Kidney (tissue), 14 donors: ENCODE measurements around the gene LLGL2. TPM values are rescaled to one million over a fixed set of nuclear protein-coding genes. Genes with fewer than 3 reads are reported as not detected.
A peak's percentile ranks its signal among the peaks of the same experiment; 100 is the strongest.

Source experiments
- DNase-seq, 5 donors: peaks; one replicate each; pipeline ENCODE4 v3.0.0-alpha.2; 2013 to 2020
- FAIRE-seq: peaks from 2 replicates; lab custom pipeline; 2012; peaks lifted over from hg19 to GRCh38; lab: Jason Lieb, UNC
- H3K27ac ChIP-seq, 2 donors: one replicate each; pipeline ENCODE4 v1.7.0; 2013; ENCODE audit warnings: low read depth in 2 of 2, low read length in 2 of 2, inconsistent platforms in 1 of 2
- H3K27me3 ChIP-seq: one replicate; pipeline ENCODE4 v1.7.1; 2013; ENCODE audit warnings: low read length, inconsistent platforms; ENCODE audit not compliant: control insufficient read depth, insufficient read depth
- H3K36me3 ChIP-seq, 3 donors: one replicate each; pipeline versions ENCODE4 v1.7.0 to v1.7.1; 2013; ENCODE audit warnings: low read length in 3 of 3, control low read depth in 1 of 3, inconsistent platforms in 1 of 3; ENCODE audit not compliant: insufficient read depth in 3 of 3, control insufficient read depth in 2 of 3
- H3K4me1 ChIP-seq, 3 donors: one replicate each; pipeline versions ENCODE4 v1.7.0 to v1.7.1; 2013; ENCODE audit warnings: low read length in 3 of 3, inconsistent platforms in 1 of 3, low read depth in 1 of 3; ENCODE audit not compliant: control insufficient read depth in 2 of 3, insufficient read depth in 2 of 3
- H3K4me3 ChIP-seq, 3 donors: one replicate each; pipeline versions ENCODE4 v1.7.0 to v1.8.1; 2013; ENCODE audit warnings: low read length in 3 of 3, control low read depth in 1 of 3, inconsistent platforms in 1 of 3
- H3K9ac ChIP-seq, 3 donors: one replicate each; pipeline versions ENCODE4 v1.7.0 to v1.7.1; 2013; ENCODE audit warnings: low read length in 3 of 3, control low read depth in 1 of 3, inconsistent platforms in 1 of 3
- H3K9me3 ChIP-seq, 3 donors: one replicate each; pipeline versions ENCODE4 v1.7.0 to v1.7.1; 2013; ENCODE audit warnings: low read length in 3 of 3, control low read depth in 1 of 3, inconsistent platforms in 1 of 3; ENCODE audit not compliant: control insufficient read depth in 2 of 3, insufficient read depth in 1 of 3
- intact Hi-C: fragments of 100-400 bp; cut with DNase I; formaldehyde crosslinking; loops from one replicate; pipeline ENCODE4 v1.11.1; 2022
- polyA plus RNA-seq: library from polyadenylated mRNA; stranded (reverse); fragments of 350-450 nt; fragmentation: Illumina TruSeq; extraction: RNeasy Lipid Tissue Mini Kit (QIAGEN cat#74804); gene quantifications from one replicate; pipeline ENCODE4 v1.2.3, GENCODE V29; 2014; ENCODE audit warnings: low read depth, low replicate concordance; ENCODE audit not compliant: insufficient read depth
- total RNA-seq: library from RNA; stranded (reverse); fragmentation: NEBNext Ultra II Directional; extraction: Animal tissue kit (Norgen Biotek cat#: 25700); gene quantifications from one replicate; pipeline ENCODE4 v1.2.1, GENCODE V29; 2021
- TF ChIP-seq, protein P1 (sequence below): IDR thresholded peaks from 3 replicates; pipeline ENCODE4 v1.5.1; 2012; ENCODE audit warnings: mild to moderate bottlenecking, moderate library complexity, borderline replicate concordance; ENCODE audit not compliant: insufficient read depth; ENCODE audit errors: extremely low read depth
- donor health status: control.
- donor health status: control.
- donor health status: control.
- donor health status: control.
- donor health status: control.
- donor health status: DM: yes; HTN: yes; CAD: no.
- donor health status: Normal renal cell carcinoma (clear cell type).

The LLGL2 gene
- total and polyA plus RNA-seq, 2 donors from 2014 or later, result 181 to 262 TPM

DNA sequence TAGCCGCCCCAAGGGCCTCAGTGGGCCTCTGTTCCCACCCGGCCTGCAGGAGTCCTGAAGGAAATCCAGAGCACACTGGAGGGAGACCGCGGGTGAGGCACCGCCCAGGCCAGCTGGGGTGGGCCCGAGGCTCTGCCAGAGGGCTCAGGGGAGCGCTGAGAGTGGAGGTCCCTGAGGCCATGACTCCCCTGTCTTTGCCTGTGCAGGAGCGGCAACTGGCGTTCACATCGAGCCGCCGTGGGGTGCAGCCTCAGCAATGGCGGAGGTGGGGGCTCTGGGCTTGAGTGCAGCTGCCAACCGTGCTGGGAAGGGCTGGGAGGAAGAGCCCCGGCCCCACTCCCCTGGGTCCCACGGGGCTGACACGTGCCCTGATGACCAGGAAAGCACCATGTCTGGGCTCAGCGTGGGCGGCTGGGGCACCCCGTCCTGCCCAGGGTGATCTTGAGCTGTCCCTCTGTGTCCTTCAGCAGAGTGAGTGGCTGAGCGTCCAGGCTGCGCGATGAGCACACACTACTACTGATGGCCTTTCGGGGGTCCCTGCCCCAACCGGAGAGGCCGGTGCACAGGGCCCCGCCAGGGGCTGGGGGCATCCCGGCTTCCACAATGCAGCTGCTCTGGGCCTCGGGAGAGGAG, 49.0 kb downstream of the LLGL2 start:
- FAIRE-seq, result no peak
- TF ChIP-seq, protein P1, sequence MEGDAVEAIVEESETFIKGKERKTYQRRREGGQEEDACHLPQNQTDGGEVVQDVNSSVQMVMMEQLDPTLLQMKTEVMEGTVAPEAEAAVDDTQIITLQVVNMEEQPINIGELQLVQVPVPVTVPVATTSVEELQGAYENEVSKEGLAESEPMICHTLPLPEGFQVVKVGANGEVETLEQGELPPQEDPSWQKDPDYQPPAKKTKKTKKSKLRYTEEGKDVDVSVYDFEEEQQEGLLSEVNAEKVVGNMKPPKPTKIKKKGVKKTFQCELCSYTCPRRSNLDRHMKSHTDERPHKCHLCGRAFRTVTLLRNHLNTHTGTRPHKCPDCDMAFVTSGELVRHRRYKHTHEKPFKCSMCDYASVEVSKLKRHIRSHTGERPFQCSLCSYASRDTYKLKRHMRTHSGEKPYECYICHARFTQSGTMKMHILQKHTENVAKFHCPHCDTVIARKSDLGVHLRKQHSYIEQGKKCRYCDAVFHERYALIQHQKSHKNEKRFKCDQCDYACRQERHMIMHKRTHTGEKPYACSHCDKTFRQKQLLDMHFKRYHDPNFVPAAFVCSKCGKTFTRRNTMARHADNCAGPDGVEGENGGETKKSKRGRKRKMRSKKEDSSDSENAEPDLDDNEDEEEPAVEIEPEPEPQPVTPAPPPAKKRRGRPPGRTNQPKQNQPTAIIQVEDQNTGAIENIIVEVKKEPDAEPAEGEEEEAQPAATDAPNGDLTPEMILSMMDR, result no peak

DNA sequence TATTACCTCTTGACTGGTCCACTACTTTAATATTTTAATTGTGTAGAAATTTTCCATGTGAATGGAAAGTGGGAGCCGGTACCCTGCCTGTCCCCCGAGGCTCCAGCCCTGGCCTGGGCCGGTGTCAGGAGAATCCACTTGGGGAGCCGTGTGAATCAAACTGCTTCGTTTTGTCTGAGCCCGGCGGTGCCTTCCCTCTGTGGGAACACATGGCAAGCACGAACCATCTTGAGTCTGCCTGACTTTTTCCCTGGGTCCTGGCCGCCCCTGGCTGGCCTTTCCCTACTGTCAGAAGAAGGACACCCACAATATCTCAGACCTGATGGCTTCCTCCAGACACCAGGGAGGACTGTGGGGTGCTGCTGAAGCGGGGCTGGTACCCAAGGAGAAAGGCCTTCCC, 49.7 kb downstream of the LLGL2 start:
- H3K36me3 ChIP-seq, result peaks cover 0 to 7% (median 6%) of the 10 kb centered on the region in 3 donors
- no peak overlapping the region for H3K9ac ChIP-seq
- H3K4me1 ChIP-seq, result peaks cover 0 to 8% (median 2%) of the 10 kb centered on the region in 3 donors
- no peak for DNase-seq
- H3K4me3 ChIP-seq, result no peak overlapping the region
- intact Hi-C loops, result no loop called here
- no peak for FAIRE-seq
- H3K27ac ChIP-seq, result no peak overlapping the region
- no peaks in the 10 kb centered on the region for H3K9me3 ChIP-seq
- H3K27me3 ChIP-seq, result no peaks in the 10 kb centered on the region
- TF ChIP-seq, protein P1, result no peak

More for the DNA sequence above, 49.0 kb downstream of the LLGL2 start:
- Histone ChIP-seq H3K9ac (no peak overlapping the region), H3K4me1 (peaks cover 0 to 8% (median 2%) of the 10 kb centered on the region in 3 donors), H3K27me3 (no peaks in the 10 kb centered on the region), H3K27ac (no peak overlapping the region), H3K4me3 (no peak overlapping the region), H3K36me3 (peaks cover 0 to 8% (median 6%) of the 10 kb centered on the region in 3 donors), H3K9me3 (no peaks in the 10 kb centered on the region)
- intact Hi-C loops, result no loop called here
- DNase-seq, result peak in 2 of 5 donors; percentile 28 to 71

GRCh38 chr17:75575728-75576127, 50.2 kb downstream of the LLGL2 start:
- peaks cover 0 to 8% (median 2%) of the 10 kb centered on the region in 3 donors for H3K4me1 ChIP-seq
- no peaks in the 10 kb centered on the region for H3K27me3 ChIP-seq
- peaks cover 0 to 2% (median 2%) of the 10 kb centered on the region in 3 donors for H3K36me3 ChIP-seq
- H3K27ac ChIP-seq, result no peak overlapping the region
- no peak overlapping the region for H3K9ac ChIP-seq
- intact Hi-C loops, result no loop called here
- H3K4me3 ChIP-seq, result no peak overlapping the region
- no peaks in the 10 kb centered on the region for H3K9me3 ChIP-seq
- no peak for FAIRE-seq
- no peak for DNase-seq
- TF ChIP-seq, protein P1, result no peak
